ENCODE measurements around the gene ENTREP1.
"Not testable (repeated sequence)": the region's sequence is repeated elsewhere in the genome, so short reads cannot be mapped to it uniquely, and the experiment has no call there.

ENTREP1 gene

GRCh38 chr9:69397384-69398214, 72.6 kb downstream of the ENTREP1 start:
- Histone ChIP-seq H3K27me3 (ENCODE audit: control insufficient read depth, insufficient read depth, low read length) (no peaks in the 10 kb centered on the region), H3K36me3 (ENCODE audit: control insufficient read depth, insufficient read depth, low read length) (no peaks in the 10 kb centered on the region), H3K4me1 (ENCODE audit: control insufficient read depth, insufficient read depth, low read length) (no peaks in the 10 kb centered on the region), H3K27ac (ENCODE audit: low read length) (no peak overlapping the region), H3K9me3 (ENCODE audit: control insufficient read depth, insufficient read depth, low read length) (no peaks in the 10 kb centered on the region), H3K4me3 (ENCODE audit: low read length) (no peak overlapping the region)
- no CpG with 5 or more reads among the region's 12 CpGs for WGBS (ENCODE audit: insufficient coverage, insufficient read length)
- no peak for DNase-seq (ENCODE audit: low read depth, low spot score)

DNA sequence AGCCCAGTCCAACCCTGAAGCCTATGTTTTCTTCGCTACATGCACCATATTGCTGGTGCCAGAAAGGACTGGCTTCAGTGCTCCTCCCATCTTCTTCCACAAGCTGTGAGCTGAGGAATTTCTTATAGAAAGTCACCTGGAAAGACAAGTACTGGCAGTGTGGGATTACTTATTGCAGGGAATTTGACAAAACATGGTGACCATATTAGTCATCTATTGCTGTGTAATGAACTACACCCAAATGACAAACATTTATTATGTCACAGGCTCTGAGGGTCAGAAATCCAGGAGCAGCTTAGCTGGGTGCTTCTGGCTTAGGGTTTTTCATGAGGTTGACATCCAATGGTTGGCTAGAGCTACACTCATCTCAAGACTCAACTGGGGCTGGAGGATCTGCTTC, 75.5 kb downstream of the ENTREP1 start:
- no peak overlapping the region for H3K27ac ChIP-seq (ENCODE audit: low read length)
- no CpG with 5 or more reads among the region's 1 CpG for WGBS (ENCODE audit: insufficient coverage, insufficient read length)
- H3K27me3 ChIP-seq (ENCODE audit: control insufficient read depth, insufficient read depth, low read length): no peaks in the 10 kb centered on the region
- no peak overlapping the region for H3K4me3 ChIP-seq (ENCODE audit: low read length)
- no peaks in the 10 kb centered on the region for H3K36me3 ChIP-seq (ENCODE audit: control insufficient read depth, insufficient read depth, low read length)
- DNase-seq (ENCODE audit: low read depth, low spot score): no peak
- H3K9me3 ChIP-seq (ENCODE audit: control insufficient read depth, insufficient read depth, low read length): no peaks in the 10 kb centered on the region
- H3K4me1 ChIP-seq (ENCODE audit: control insufficient read depth, insufficient read depth, low read length): no peaks in the 10 kb centered on the region

GRCh38 chr9:69409936-69410335, 84.9 kb downstream of the ENTREP1 start:
- H3K27ac ChIP-seq (ENCODE audit: low read length); H3K36me3 ChIP-seq (ENCODE audit: control insufficient read depth, insufficient read depth, low read length); H3K27me3 ChIP-seq (ENCODE audit: control insufficient read depth, insufficient read depth, low read length); H3K9me3 ChIP-seq (ENCODE audit: control insufficient read depth, insufficient read depth, low read length); DNase-seq (ENCODE audit: low read depth, low spot score); H3K4me3 ChIP-seq (ENCODE audit: low read length); H3K4me1 ChIP-seq (ENCODE audit: control insufficient read depth, insufficient read depth, low read length): not testable (repeated sequence)
- WGBS (ENCODE audit: insufficient coverage, insufficient read length): no CpG with 5 or more reads among the region's 6 CpGs

DNA sequence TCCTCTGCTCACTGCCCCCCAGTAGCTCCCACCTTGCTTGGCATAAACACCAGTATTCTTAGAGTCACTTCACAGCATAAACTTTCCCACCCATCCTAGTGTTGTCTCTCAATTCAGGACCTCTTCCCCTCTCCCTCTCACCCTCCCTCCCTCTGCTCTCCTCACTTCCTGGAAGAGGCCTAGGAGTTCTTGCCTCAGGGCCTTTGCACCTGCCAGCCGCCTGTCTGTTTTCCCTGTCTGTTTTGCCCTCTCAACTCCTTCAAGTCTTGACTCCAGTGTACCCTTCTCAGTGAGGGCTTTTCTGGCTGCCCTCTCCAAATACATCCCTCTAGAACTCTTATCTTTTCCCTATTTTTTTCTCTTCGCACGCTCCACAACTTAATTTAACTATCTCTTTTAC, 86.2 kb downstream of the ENTREP1 start:
- no peak for DNase-seq (ENCODE audit: low read depth, low spot score)
- Histone ChIP-seq H3K9me3 (ENCODE audit: control insufficient read depth, insufficient read depth, low read length) (no peaks in the 10 kb centered on the region), H3K27me3 (ENCODE audit: control insufficient read depth, insufficient read depth, low read length) (no peaks in the 10 kb centered on the region), H3K27ac (ENCODE audit: low read length) (no peak overlapping the region), H3K4me3 (ENCODE audit: low read length) (no peak overlapping the region), H3K36me3 (ENCODE audit: control insufficient read depth, insufficient read depth, low read length) (no peaks in the 10 kb centered on the region), H3K4me1 (ENCODE audit: control insufficient read depth, insufficient read depth, low read length) (no peaks in the 10 kb centered on the region; the same call in 1 of the 2 replicates)
- 100% methylated on average over 2 of the region's 3 CpGs for WGBS (ENCODE audit: insufficient coverage, insufficient read length)

DNA sequence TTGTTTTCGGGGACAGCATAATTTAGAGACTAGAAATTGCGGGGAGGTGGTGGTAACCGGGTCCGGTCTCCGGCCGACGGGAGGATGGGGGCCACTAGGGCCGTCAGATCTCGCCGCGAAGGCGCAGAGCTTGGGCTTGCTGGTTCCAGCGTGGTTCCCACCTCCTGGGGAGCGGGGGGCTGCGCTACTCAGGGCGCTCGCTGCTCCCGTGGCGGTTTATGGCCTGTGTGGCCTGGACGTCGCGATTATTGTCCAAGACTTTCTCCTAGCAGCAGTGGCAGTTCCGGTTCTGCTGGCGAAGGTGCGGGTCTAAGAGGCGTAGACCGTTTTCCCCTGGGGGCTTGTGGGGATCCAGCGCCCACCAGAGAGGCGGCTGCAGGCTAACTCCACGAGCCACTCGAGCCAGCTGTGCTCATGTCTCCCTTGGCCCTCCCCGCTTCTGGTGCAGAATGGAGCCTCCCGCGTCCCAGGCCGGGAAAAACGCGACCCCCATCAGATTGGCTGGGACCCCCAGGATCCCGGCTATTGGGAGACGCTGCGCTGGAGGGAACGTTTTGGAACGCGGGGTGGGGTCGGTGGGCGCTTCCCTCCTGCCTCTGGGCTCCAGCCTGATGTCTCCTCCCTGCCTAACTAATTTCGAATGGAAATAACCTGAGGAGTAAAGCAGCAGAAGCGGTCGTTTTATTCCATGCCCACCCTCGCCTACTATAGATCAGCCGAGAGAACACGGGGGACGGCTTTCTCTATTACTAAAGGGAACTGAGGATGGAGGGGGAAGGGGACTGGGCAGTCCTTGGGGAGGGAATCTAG, 87.1 kb downstream of the ENTREP1 start:
- H3K27me3 ChIP-seq (ENCODE audit: control insufficient read depth, insufficient read depth, low read length): no peaks in the 10 kb centered on the region
- no peaks in the 10 kb centered on the region for H3K36me3 ChIP-seq (ENCODE audit: control insufficient read depth, insufficient read depth, low read length)
- no CpG with 5 or more reads among the region's 52 CpGs for WGBS (ENCODE audit: insufficient coverage, insufficient read length)
- no peaks in the 10 kb centered on the region; the same call in 1 of the 2 replicates for H3K4me1 ChIP-seq (ENCODE audit: control insufficient read depth, insufficient read depth, low read length)
- no peaks in the 10 kb centered on the region for H3K9me3 ChIP-seq (ENCODE audit: control insufficient read depth, insufficient read depth, low read length)
- no peak overlapping the region for H3K27ac ChIP-seq (ENCODE audit: low read length)
- no peak for DNase-seq (ENCODE audit: low read depth, low spot score)
- no peak overlapping the region for H3K4me3 ChIP-seq (ENCODE audit: low read length)

- no peak overlapping the region for H3K4me3 ChIP-seq (ENCODE audit: low read length)
- no peaks in the 10 kb centered on the region; the same call in 1 of the 2 replicates for H3K4me1 ChIP-seq (ENCODE audit: control insufficient read depth, insufficient read depth, low read length)
- no peaks in the 10 kb centered on the region for H3K27me3 ChIP-seq (ENCODE audit: control insufficient read depth, insufficient read depth, low read length)
- no peak overlapping the region for H3K27ac ChIP-seq (ENCODE audit: low read length)
- WGBS (ENCODE audit: insufficient coverage, insufficient read length): no CpG with 5 or more reads among the region's 20 CpGs
- no peaks in the 10 kb centered on the region for H3K9me3 ChIP-seq (ENCODE audit: control insufficient read depth, insufficient read depth, low read length)
- H3K36me3 ChIP-seq (ENCODE audit: control insufficient read depth, insufficient read depth, low read length): no peaks in the 10 kb centered on the region
- peak; percentile 75 for DNase-seq (ENCODE audit: low read depth, low spot score)
These were observed 87.7 kb downstream of the ENTREP1 start for GRCh38 chr9:69412741-69413150.

DNA sequence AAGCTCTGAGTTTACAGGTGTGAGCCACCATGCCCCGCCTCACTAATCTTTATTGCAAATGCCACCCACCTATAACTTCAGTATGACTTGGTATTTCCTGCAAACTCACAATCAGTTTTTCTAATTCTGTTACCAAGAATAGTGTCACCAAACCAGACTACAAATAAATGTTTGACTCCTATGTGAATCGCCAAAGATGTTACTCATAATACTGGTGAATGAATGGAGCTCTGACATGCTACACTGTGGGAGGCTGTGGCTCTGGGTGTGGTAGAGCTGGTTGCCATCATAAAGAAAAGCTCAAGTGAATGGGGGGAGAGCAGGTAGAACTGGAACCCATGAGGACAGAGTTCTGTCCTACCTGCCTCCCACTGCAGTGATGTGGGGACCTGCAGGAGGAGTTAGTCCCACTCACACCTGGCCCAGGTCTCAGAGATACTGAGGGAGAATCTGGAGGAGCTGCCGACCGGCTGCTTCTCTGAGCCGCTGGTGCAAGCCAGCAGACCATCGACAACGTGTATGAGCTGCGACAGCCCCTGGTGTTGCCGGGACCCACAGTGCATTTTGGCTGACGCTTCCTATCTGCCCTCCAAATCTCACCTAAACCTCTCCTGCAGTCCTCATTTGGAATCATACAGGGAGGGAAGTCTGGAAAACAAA, 95.7 kb downstream of the ENTREP1 start:
- Histone ChIP-seq H3K27ac (ENCODE audit: low read length) (no peak overlapping the region), H3K4me1 (ENCODE audit: control insufficient read depth, insufficient read depth, low read length) (no peaks in the 10 kb centered on the region), H3K36me3 (ENCODE audit: control insufficient read depth, insufficient read depth, low read length) (no peaks in the 10 kb centered on the region), H3K27me3 (ENCODE audit: control insufficient read depth, insufficient read depth, low read length) (no peaks in the 10 kb centered on the region), H3K4me3 (ENCODE audit: low read length) (no peak overlapping the region), H3K9me3 (ENCODE audit: control insufficient read depth, insufficient read depth, low read length) (no peaks in the 10 kb centered on the region)
- no CpG with 5 or more reads among the region's 10 CpGs for WGBS (ENCODE audit: insufficient coverage, insufficient read length)
- no peak for DNase-seq (ENCODE audit: low read depth, low spot score)

DNA sequence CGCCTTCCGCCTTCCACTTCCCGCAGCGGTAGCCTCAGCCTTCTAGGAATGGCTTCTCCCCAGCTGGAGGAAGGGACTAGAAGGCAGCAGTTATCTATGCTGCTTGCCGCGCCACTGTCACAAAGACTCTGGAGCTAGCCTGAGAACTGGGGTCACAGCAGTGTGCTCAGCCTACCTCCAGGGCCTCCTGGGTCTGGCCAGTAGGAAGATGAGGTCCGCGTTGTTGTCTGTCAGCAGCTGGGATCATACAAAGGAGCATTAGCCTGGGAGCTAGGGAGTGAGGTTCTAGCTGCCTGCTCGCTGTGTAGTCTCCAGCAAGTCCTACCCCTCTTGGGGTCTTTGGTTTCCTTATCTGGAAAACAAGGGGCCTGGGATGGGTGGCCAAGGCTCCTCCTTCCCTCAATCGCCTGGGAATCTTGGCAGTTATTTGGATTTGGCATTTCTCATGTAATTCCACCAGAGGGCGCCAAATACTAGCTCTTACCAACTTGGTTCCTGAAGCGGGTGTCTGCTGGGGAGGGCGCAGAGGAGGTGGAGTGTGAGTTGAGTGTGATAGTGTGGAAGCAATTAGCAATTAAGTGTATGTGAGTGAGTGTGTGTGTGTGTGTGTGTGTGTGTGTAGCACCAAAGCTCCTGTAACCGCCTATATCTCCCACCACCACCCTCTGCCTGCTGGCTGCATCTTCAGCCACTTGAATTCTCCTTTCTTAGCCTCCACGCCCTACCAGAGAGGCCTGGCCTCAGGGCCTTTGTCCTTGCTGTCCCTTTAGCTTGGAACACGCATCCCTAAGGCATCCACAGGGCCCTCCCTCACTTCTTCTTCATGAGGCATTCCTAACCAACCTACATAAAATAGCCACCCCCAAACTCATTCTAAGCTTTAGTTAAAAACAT, 97.1 kb downstream of the ENTREP1 start:
- Histone ChIP-seq H3K27ac (ENCODE audit: low read length) (no peak overlapping the region), H3K27me3 (ENCODE audit: control insufficient read depth, insufficient read depth, low read length) (no peaks in the 10 kb centered on the region), H3K36me3 (ENCODE audit: control insufficient read depth, insufficient read depth, low read length) (no peaks in the 10 kb centered on the region), H3K4me3 (ENCODE audit: low read length) (no peak overlapping the region), H3K9me3 (ENCODE audit: control insufficient read depth, insufficient read depth, low read length) (no peaks in the 10 kb centered on the region), H3K4me1 (ENCODE audit: control insufficient read depth, insufficient read depth, low read length) (no peaks in the 10 kb centered on the region)
- WGBS (ENCODE audit: insufficient coverage, insufficient read length): no CpG with 5 or more reads among the region's 16 CpGs
- peak; percentile 83 for DNase-seq (ENCODE audit: low read depth, low spot score)

GRCh38 chr9:69425136-69425801, 100.3 kb downstream of the ENTREP1 start:
- no peak overlapping the region for H3K27ac ChIP-seq (ENCODE audit: low read length)
- H3K36me3 ChIP-seq (ENCODE audit: control insufficient read depth, insufficient read depth, low read length): no peaks in the 10 kb centered on the region
- DNase-seq (ENCODE audit: low read depth, low spot score): no peak
- no CpG with 5 or more reads among the region's 17 CpGs for WGBS (ENCODE audit: insufficient coverage, insufficient read length)
- H3K4me1 ChIP-seq (ENCODE audit: control insufficient read depth, insufficient read depth, low read length): no peaks in the 10 kb centered on the region
- no peak overlapping the region for H3K4me3 ChIP-seq (ENCODE audit: low read length)
- no peaks in the 10 kb centered on the region for H3K9me3 ChIP-seq (ENCODE audit: control insufficient read depth, insufficient read depth, low read length)
- no peaks in the 10 kb centered on the region for H3K27me3 ChIP-seq (ENCODE audit: control insufficient read depth, insufficient read depth, low read length)

Measured in iPS DF 6.9 (cell line).